GM18508 (cell line): ENCODE measurements around the gene MPST.

Source experiments
- ATAC-seq: cut with Tn5 transposase; IDR thresholded peaks from one replicate; pipeline ENCODE4 v1.9.1; 2021; ENCODE audit warnings: moderate number of reproducible peaks; ENCODE audit not compliant: insufficient read depth, unreplicated experiment

Gene MPST

GRCh38 chr22:37075046-37075445 lies 55.5 kb downstream of the MPST start:
- no peak for ATAC-seq

DNA sequence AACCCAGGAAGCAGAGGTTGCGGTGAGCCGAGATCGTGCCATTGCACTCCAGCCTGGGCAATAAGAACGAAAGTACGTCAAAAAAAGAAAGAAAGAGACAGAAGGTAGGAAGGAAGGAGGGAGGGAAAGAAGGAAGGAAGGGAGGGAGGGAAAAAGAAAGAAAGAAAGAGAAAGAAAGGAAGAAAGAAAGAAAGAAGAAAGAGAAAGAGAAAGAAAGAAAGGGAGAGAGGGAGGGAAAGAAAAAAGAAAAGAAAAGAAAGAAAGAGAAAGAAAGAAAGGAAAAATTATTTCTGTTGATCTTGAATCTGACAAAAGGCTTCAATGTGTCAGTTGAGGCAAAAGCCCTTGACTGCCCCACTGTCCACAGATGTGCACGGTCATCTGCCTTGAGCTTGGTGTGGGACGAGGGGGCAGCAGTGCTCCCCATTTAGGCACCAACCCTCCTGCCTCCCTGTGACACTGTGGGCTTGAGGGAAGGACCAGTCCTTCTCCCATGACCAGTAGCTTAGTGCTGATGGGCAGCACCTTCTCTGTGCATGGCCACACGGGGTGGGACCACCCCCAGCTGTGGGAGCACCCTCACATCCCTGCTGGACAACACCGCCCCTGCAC lies 56.4 kb downstream of the MPST start:
- ATAC-seq, result no peak

DNA sequence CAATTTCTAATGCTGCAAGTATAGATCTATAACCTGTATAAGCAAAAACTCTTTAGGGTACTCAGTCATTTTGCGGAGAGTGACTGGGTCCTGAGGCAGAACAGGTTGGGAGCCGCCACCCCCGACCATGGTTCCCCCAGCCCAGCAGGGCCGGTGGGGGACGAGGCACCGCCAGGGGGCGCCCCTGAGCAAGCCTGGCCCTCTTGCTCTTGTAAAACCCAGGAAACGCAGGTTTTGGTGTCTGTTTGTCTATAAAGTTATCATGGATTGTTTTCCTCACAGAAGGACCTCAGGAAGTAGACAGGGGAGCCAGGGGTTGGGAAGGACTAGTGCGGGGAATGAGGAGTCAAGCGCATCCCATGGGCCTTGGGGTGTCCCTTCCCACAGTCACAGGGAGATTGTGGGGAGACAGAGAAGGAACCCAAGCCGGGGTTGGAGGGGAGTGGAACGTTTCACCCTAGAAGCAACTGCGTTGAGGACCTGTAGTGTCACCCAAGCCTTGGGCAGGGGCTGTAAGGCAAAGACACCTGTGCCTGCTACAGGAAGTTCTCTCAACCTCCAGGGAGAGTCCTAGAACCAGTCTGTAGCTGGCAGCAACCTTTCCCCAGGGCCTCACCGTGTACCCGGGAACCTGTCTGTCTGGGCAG lies 58.4 kb downstream of the MPST start:
- ATAC-seq, result no peak

- ATAC-seq, result no peak
Measured at GRCh38 chr22:37079158-37079557, 59.6 kb downstream of the MPST start.
